HepG2 (cell line): ENCODE measurements around the gene MYCBPAP. TPM values are rescaled to one million over a fixed set of nuclear protein-coding genes. Genes with fewer than 3 reads are reported as not detected.

Experiments
- HNF4A ChIP-seq: sonication (generic); formaldehyde crosslinking; IDR thresholded peaks from 2 replicates; pipeline ENCODE4 v1.4.0; 2020; ENCODE audit warnings: missing genetic modification reagents
- NFAT5 ChIP-seq: sonication (generic); formaldehyde crosslinking; IDR thresholded peaks from 2 replicates; pipeline ENCODE4 v1.4.0; 2020; ENCODE audit warnings: missing genetic modification reagents
- NFYC ChIP-seq: IDR thresholded peaks from 2 replicates; pipeline ENCODE4 v1.6.1; 2016; ENCODE audit warnings: missing genetic modification reagents, missing compliant biosample characterization
- PHF8 ChIP-seq: sonication (generic); formaldehyde crosslinking; IDR thresholded peaks from 2 replicates; pipeline ENCODE4 v1.5.0; 2020; ENCODE audit warnings: missing genetic modification reagents
- RXRA ChIP-seq: sonication (generic); formaldehyde crosslinking; IDR thresholded peaks from 2 replicates; pipeline ENCODE4 v1.5.1; 2020; ENCODE audit warnings: missing genetic modification reagents
- YEATS2 ChIP-seq: sonication (generic); formaldehyde crosslinking; IDR thresholded peaks from 2 replicates; pipeline ENCODE4 v1.4.0; 2020; ENCODE audit warnings: missing genetic modification reagents, borderline replicate concordance
- ZBTB1 ChIP-seq: sonication (generic); formaldehyde crosslinking; IDR thresholded peaks from 2 replicates; pipeline ENCODE4 v1.4.0; 2020; ENCODE audit warnings: missing genetic modification reagents, borderline replicate concordance
- ZNF235 ChIP-seq: sonication (generic); formaldehyde crosslinking; IDR thresholded peaks from 2 replicates; pipeline ENCODE4 v1.8.1; 2023; ENCODE audit warnings: mild to moderate bottlenecking, missing genetic modification reagents, borderline replicate concordance
- ZNF382 ChIP-seq: sonication (generic); formaldehyde crosslinking; IDR thresholded peaks from 2 replicates; pipeline ENCODE4 v1.5.0; 2020; ENCODE audit warnings: missing genetic modification reagents, mild to moderate bottlenecking, borderline replicate concordance
- ZNF710 ChIP-seq: sonication (generic); formaldehyde crosslinking; IDR thresholded peaks from 2 replicates; pipeline ENCODE4 v1.5.0; 2020; ENCODE audit warnings: mild to moderate bottlenecking, missing genetic modification reagents, borderline replicate concordance
- ZNF768 ChIP-seq: sonication (generic); formaldehyde crosslinking; IDR thresholded peaks from 2 replicates; pipeline ENCODE4 v1.4.0; 2020; ENCODE audit warnings: missing genetic modification reagents
- polyA plus RNA-seq, 8 experiments: library from polyadenylated mRNA; depleted of rRNA in 3 of 8; stranded (reverse) in 7 of 8; unstranded in 1 of 8; fragments of >200 nt; fragmentation: Illumina TruSeq in 4 of 8; extraction: Trizol in 4 of 8; gene quantifications; 2 replicates each; pipeline versions ENCODE4 v1.2.1 to v1.2.3, GENCODE V29; 2011 to 2016; ENCODE audit warnings: low read depth in 4 of 8, missing spikeins in 1 of 8, mixed read lengths in 1 of 8; ENCODE audit not compliant: insufficient read depth in 1 of 8
- total RNA-seq, 5 experiments: library from RNA; depleted of rRNA; stranded (reverse); fragments of >200 nt; fragmentation: Illumina TruSeq; extraction: Trizol; gene quantifications; 2 replicates each; pipeline ENCODE4 v1.2.3, GENCODE V29; 2016; ENCODE audit warnings: low read depth in 1 of 5
- TF ChIP-seq, protein P1 (sequence below): sonication (generic); formaldehyde crosslinking; IDR thresholded peaks from 2 replicates; pipeline ENCODE4 v1.4.0; 2020; ENCODE audit warnings: missing genetic modification reagents; ENCODE audit errors: not compliant biosample characterization
- TF ChIP-seq, protein P2 (sequence below): sonication (generic); formaldehyde crosslinking; IDR thresholded peaks from 2 replicates; pipeline ENCODE4 v1.5.1; 2020; ENCODE audit warnings: missing genetic modification reagents, mild to moderate bottlenecking, borderline replicate concordance
- TF ChIP-seq, protein P3 (sequence below): sonication (generic); formaldehyde crosslinking; IDR thresholded peaks from 2 replicates; pipeline ENCODE4 v1.4.0; 2020; ENCODE audit warnings: missing genetic modification reagents, mild to moderate bottlenecking, borderline replicate concordance
- TF ChIP-seq, protein P4 (sequence below): sonication (generic); formaldehyde crosslinking; IDR thresholded peaks from 2 replicates; pipeline ENCODE4 v1.5.0; 2020; ENCODE audit warnings: missing genetic modification reagents

Gene MYCBPAP
- total and polyA plus RNA-seq, 2 of the 13 experiments (the other 11 are each of a cell fraction or from before 2014, with no cell fraction given) = 0.22 to 0.24 TPM

GRCh38 chr17:50547035-50547735, 38.9 kb downstream of the MYCBPAP start, which contains the start of gene SPATA20 (continued):
- TF ChIP-seq NFAT5 (CRISPR knock-in tag) = peak; percentile 73; the same call in 1 of the 2 replicates
- TF ChIP-seq ZNF235 (CRISPR knock-in tag) = peak; percentile 77; the same call in 1 of the 2 replicates
- TF ChIP-seq ZBTB1 (CRISPR knock-in tag) = no peak
- TF ChIP-seq, protein P1, sequence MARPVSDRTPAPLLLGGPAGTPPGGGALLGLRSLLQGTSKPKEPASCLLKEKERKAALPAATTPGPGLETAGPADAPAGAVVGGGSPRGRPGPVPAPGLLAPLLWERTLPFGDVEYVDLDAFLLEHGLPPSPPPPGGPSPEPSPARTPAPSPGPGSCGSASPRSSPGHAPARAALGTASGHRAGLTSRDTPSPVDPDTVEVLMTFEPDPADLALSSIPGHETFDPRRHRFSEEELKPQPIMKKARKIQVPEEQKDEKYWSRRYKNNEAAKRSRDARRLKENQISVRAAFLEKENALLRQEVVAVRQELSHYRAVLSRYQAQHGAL = peak; percentile 97
- TF ChIP-seq, protein P2, sequence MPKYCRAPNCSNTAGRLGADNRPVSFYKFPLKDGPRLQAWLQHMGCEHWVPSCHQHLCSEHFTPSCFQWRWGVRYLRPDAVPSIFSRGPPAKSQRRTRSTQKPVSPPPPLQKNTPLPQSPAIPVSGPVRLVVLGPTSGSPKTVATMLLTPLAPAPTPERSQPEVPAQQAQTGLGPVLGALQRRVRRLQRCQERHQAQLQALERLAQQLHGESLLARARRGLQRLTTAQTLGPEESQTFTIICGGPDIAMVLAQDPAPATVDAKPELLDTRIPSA (CRISPR knock-in tag) = no peak
- no peak for TF ChIP-seq NFYC (CRISPR knock-in tag)
- TF ChIP-seq, protein P3, sequence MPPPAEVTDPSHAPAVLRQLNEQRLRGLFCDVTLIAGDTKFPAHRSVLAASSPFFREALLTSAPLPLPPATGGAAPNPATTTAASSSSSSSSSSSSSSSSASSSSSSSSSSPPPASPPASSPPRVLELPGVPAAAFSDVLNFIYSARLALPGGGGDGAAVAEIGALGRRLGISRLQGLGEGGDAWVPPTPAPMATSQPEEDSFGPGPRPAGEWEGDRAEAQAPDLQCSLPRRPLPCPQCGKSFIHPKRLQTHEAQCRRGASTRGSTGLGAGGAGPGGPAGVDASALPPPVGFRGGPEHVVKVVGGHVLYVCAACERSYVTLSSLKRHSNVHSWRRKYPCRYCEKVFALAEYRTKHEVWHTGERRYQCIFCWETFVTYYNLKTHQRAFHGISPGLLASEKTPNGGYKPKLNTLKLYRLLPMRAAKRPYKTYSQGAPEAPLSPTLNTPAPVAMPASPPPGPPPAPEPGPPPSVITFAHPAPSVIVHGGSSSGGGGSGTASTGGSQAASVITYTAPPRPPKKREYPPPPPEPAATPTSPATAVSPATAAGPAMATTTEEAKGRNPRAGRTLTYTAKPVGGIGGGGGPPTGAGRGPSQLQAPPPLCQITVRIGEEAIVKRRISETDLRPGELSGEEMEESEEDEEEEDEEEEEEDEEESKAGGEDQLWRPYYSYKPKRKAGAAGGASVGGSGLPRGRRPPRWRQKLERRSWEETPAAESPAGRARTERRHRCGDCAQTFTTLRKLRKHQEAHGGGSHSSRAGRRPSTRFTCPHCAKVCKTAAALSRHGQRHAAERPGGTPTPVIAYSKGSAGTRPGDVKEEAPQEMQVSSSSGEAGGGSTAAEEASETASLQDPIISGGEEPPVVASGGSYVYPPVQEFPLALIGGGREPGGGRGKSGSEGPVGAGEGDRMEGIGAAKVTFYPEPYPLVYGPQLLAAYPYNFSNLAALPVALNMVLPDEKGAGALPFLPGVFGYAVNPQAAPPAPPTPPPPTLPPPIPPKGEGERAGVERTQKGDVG = peak; percentile 33; the same call in 1 of the 2 replicates
- TF ChIP-seq PHF8 (CRISPR knock-in tag) = peak; percentile 91; the same call in 1 of the 2 replicates
- TF ChIP-seq ZNF382 (CRISPR knock-in tag) = no peak
- TF ChIP-seq ZNF768 (CRISPR knock-in tag) = peak; percentile 58; the same call in 1 of the 2 replicates
- TF ChIP-seq, protein P4, sequence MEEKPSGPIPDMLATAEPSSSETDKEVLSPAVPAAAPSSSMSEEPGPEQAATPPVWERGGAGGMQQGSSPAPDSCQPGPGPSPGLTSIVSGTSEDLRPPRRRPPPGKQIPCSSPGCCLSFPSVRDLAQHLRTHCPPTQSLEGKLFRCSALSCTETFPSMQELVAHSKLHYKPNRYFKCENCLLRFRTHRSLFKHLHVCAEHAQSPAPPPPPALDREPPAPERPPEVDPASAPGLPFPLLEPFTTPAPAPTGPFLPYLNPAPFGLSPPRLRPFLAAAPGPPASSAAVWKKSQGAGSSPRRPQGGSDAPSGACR (CRISPR knock-in tag) = no peak
- peak; percentile 78 for TF ChIP-seq YEATS2 (CRISPR knock-in tag)
- peak; percentile 63 for TF ChIP-seq ZNF710
- peak; percentile 56 for TF ChIP-seq HNF4A (CRISPR knock-in tag)
- peak; percentile 62; the same call in 1 of the 2 replicates for TF ChIP-seq RXRA (CRISPR knock-in tag)
